DMS114 treated with DMSO at 0.1 percent for 48 hours (cell line): ENCODE results near the gene CHRNA10.

Experiments
- DNase-seq: peaks from one replicate; lab custom pipeline; 2025; ENCODE audit not compliant: unreplicated experiment; lab: John Stamatoyannopoulos, UW

Gene CHRNA10

GRCh38 chr11:3635641-3636375 is 35.4 kb downstream of the CHRNA10 start:
- DNase-seq: no peak

GRCh38 chr11:3632070-3632660 is 39.0 kb downstream of the CHRNA10 start:
- DNase-seq: no peak

GRCh38 chr11:3631331-3631730 is 39.9 kb downstream of the CHRNA10 start:
- DNase-seq: no peak

GRCh38 chr11:3627291-3627690 is 43.9 kb downstream of the CHRNA10 start:
- DNase-seq: no peak

- no peak for DNase-seq
Measured at GRCh38 chr11:3626250-3626960, 44.8 kb downstream of the CHRNA10 start.

- DNase-seq: no peak
Measured at GRCh38 chr11:3623767-3624458, 47.3 kb downstream of the CHRNA10 start.

GRCh38 chr11:3623121-3623520 is 48.1 kb downstream of the CHRNA10 start:
- DNase-seq: no peak

- DNase-seq: no peak
Measured at GRCh38 chr11:3622521-3622920, 48.7 kb downstream of the CHRNA10 start.

GRCh38 chr11:3617990-3618389 is 53.2 kb downstream of the CHRNA10 start:
- no peak for DNase-seq

GRCh38 chr11:3616721-3617460 is 54.3 kb downstream of the CHRNA10 start:
- DNase-seq: no peak

GRCh38 chr11:3615998-3616397 is 55.2 kb downstream of the CHRNA10 start:
- DNase-seq: no peak
